MCF 10A (cell line): ENCODE results near the gene BCR. TPM values are rescaled to one million over a fixed set of nuclear protein-coding genes. Genes with fewer than 3 reads are reported as not detected.
A peak's percentile ranks its signal among the peaks of the same experiment; 100 is the strongest.

Experiments
- BruUV-seq: library from RNA; stranded (reverse); fragments of 400-500 nt; replicated peaks from 2 replicates; lab custom pipeline; 2021; lab: Mats Ljungman, UMichigan
- CTCF ChIA-PET: fragments of 300-600 bp; sonication (Branson Sonifier 250); formaldehyde crosslinking; extraction: SDS; loops from one replicate; lab custom pipeline; 2021; ENCODE audit warnings: antibody characterized with exemption, inconsistent platforms; lab: Yijun Ruan, JAX
- POLR2A ChIA-PET: fragments of 300-600, 350-650 bp; sonication (Branson Sonifier 250); formaldehyde crosslinking; extraction: SDS; loops from one replicate; lab custom pipeline; 2020; ENCODE audit warnings: antibody characterized with exemption, inconsistent platforms; lab: Yijun Ruan, JAX
- DNase-seq: peaks from one replicate; pipeline ENCODE4 v3.0.0-alpha.2; 2018; ENCODE audit not compliant: unreplicated experiment
- H3K27ac Mint-ChIP-seq: one replicate; pipeline ENCODE4 v1.8.0; 2022; ENCODE audit warnings: mild to moderate bottlenecking, low read depth, mixed read lengths; ENCODE audit not compliant: unreplicated experiment
- H3K27me3 Mint-ChIP-seq: one replicate; pipeline ENCODE4 v1.8.0; 2022; ENCODE audit warnings: mixed read lengths; ENCODE audit not compliant: insufficient read depth, unreplicated experiment
- H3K36me3 Mint-ChIP-seq: one replicate; pipeline ENCODE4 v1.8.0; 2022; ENCODE audit warnings: mild to moderate bottlenecking, moderate library complexity, mixed read lengths; ENCODE audit not compliant: insufficient read depth, unreplicated experiment
- H3K4me1 Mint-ChIP-seq: one replicate; pipeline ENCODE4 v1.8.0; 2022; ENCODE audit warnings: mixed read lengths; ENCODE audit not compliant: insufficient read depth, unreplicated experiment
- H3K4me3 Mint-ChIP-seq: one replicate; pipeline ENCODE4 v1.8.0; 2022; ENCODE audit warnings: mild to moderate bottlenecking, moderate library complexity, mixed read lengths; ENCODE audit not compliant: unreplicated experiment
- H3K9me3 Mint-ChIP-seq: one replicate; pipeline ENCODE4 v1.8.0; 2022; ENCODE audit warnings: mixed read lengths; ENCODE audit not compliant: unreplicated experiment
- intact Hi-C: fragments of 100-400 bp; cut with micrococcal nuclease; formaldehyde crosslinking; loops from 2 replicates; pipeline ENCODE4 v1.14.1; 2022
- total RNA-seq: library from RNA; stranded (reverse); gene quantifications from 2 replicates; pipeline ENCODE4 v1.2.3, GENCODE V29; 2022
- TF ChIP-seq, protein P1 (sequence below): fragments of 200-600 bp; IDR thresholded peaks from one replicate; pipeline ENCODE4 v1.8.0; 2022; ENCODE audit warnings: antibody characterized with exemption, mild to moderate bottlenecking; ENCODE audit not compliant: unreplicated experiment

Gene BCR
- total RNA-seq, 1 experiment from 2014 or later: 77.9 TPM

DNA sequence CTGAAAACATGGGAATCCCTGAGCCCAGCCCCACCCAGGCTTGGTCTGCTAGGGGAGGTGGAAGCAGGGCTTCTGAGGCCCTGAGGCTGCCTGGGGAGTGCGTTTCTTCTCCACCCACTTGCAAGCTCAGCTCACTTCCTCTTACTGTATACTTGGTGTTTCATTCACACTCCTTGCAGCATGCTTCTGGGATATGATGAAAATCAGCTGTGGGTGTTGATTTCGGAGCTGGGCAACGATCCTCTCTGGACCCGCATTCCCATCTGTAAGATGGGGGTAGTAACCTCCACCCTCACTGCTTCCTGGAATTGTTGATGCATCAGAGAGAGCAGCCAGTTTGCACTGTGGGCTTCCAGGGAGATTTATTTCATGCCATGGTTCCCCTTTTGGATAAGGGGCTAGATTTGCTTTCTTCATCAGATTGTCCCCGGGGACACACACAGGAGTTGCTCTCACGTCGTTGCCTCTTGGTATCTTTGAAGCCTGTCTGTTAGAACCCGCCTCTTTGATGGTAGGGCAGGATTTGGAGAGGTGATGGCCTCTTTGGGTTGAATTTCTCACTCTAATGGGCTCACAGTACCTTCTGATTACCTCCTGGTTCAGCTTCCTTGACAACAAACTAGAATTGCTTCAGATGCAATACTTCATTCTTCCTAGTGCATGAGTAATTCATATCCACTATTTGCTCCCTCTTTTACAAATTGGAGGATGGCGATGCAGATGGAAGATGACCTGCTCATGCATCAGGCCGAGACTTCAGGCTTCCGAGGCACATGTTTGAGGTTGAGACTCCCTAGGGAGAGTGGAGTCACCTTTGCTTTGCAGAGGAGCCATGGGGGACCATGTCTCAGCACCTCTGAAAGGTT, 40.4 kb downstream of the BCR start:
- Mint-ChIP-seq H3K27me3 (no peaks in the 10 kb centered on the region), H3K27ac (no peak overlapping the region), H3K9me3 (no peaks in the 10 kb centered on the region), H3K4me1 (peaks cover 52% of the 10 kb centered on the region), H3K4me3 (no peak overlapping the region), H3K36me3 (no peaks in the 10 kb centered on the region)
- no TSS peak for BruUV-seq
- ChIA-PET POLR2A (interaction anchor here (0.9 to 2.1 kb wide), 3 partner anchors 9 to 15 kb away, joined by 3 to 5 read pairs (median 4); no protein-coding TSS in a partner anchor), CTCF (no interaction called here)
- peak; percentile 76 for DNase-seq
- TF ChIP-seq, protein P1, sequence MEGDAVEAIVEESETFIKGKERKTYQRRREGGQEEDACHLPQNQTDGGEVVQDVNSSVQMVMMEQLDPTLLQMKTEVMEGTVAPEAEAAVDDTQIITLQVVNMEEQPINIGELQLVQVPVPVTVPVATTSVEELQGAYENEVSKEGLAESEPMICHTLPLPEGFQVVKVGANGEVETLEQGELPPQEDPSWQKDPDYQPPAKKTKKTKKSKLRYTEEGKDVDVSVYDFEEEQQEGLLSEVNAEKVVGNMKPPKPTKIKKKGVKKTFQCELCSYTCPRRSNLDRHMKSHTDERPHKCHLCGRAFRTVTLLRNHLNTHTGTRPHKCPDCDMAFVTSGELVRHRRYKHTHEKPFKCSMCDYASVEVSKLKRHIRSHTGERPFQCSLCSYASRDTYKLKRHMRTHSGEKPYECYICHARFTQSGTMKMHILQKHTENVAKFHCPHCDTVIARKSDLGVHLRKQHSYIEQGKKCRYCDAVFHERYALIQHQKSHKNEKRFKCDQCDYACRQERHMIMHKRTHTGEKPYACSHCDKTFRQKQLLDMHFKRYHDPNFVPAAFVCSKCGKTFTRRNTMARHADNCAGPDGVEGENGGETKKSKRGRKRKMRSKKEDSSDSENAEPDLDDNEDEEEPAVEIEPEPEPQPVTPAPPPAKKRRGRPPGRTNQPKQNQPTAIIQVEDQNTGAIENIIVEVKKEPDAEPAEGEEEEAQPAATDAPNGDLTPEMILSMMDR: no peak
- intact Hi-C loops: no loop called here

DNA sequence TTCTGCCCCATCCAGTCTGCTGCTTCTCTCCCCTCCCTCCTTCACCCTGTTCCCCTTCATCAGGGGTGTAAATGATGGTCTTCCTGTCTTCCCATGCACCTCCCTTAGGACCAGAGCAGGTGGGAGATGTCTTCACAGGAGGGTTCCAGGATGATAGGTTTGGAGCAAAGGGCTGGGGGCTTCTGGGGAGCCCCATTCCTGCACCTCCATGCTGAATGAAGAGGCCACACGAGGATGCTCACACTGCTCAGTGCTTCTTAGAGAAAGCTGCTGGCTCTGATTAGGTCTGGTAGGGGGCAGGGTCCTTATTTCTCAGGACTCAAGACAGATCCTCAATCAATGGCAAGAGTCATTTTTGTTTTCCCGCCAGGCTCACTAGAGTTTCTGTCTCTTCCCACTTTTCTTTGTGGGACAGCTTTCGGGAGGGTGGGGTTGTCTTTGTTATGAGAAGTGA, 41.1 kb downstream of the BCR start:
- Mint-ChIP-seq H3K9me3 (no peaks in the 10 kb centered on the region), H3K4me3 (no peak overlapping the region), H3K4me1 (peaks cover 58% of the 10 kb centered on the region), H3K36me3 (no peaks in the 10 kb centered on the region), H3K27ac (no peak overlapping the region), H3K27me3 (no peaks in the 10 kb centered on the region)
- POLR2A ChIA-PET: no interaction called here
- intact Hi-C loops: no loop called here
- TF ChIP-seq, protein P1: no peak
- no peak for DNase-seq
- no TSS peak for BruUV-seq
- CTCF ChIA-PET: no interaction called here

DNA sequence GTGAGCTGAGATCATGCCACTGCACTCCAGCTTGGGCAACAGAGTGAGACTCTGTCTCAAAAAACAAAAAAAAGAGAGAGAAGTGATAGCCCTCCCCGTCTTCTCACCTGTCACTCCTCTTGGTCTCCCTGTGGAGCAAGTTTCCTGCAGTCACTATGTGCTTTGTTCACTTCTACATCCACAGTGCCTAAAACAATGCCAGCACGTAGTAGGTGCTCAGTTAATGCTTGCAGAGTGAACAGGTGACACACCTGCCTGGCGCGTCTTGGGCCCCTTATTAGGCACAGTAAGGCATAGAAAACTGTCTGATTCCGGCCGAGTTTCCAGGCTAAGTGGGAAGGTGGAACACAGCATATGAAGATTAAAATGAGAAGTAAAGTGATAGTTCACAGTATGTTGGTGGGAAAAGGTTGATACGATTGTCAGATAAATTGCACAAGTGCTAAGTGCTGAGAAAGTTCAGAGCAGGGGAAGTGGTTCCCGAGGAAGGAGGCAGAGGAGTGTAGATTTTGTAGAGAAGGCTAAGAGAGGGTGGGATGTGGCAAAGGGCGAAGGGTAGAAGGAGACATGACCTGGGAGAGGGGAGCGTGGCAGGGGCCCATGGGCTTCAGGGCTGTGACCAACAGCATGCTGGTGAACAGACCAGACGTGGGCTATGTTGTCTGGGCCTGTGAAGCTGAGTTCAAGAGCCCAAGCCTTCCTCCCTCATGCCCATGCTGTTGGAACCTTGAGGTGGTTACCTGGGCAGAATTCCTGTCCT, 41.9 kb downstream of the BCR start:
- H3K27me3 Mint-ChIP-seq: no peaks in the 10 kb centered on the region
- TF ChIP-seq, protein P1: no peak
- BruUV-seq: no TSS peak
- DNase-seq: no peak
- CTCF ChIA-PET: interaction anchor here (0.6 to 0.7 kb wide), 2 partner anchors 42 to 1577 kb away, joined by 3 to 6 read pairs; partner anchors contain the start of gene BCR
- intact Hi-C loops: no loop called here
- H3K4me1 Mint-ChIP-seq: peaks cover 67% of the 10 kb centered on the region
- POLR2A ChIA-PET: no interaction called here
- no peak overlapping the region for H3K4me3 Mint-ChIP-seq
- H3K27ac Mint-ChIP-seq: peak overlapping the region; percentile 10
- H3K9me3 Mint-ChIP-seq: no peaks in the 10 kb centered on the region
- no peaks in the 10 kb centered on the region for H3K36me3 Mint-ChIP-seq
